ENCODE data around the gene PI4K2A. TPM values are rescaled to one million over a fixed set of nuclear protein-coding genes. Genes with fewer than 3 reads are reported as not detected.
"Not testable (repeated sequence)": the region's sequence is repeated elsewhere in the genome, so short reads cannot be mapped to it uniquely, and the experiment has no call there.

The PI4K2A gene
- total RNA-seq, 1 donor from 2014 or later, result 8.7 TPM

- no peak for DNase-seq
Measured at GRCh38 chr10:97675222-97675621, 34.8 kb downstream of the PI4K2A start.

GRCh38 chr10:97676770-97677581 is 36.5 kb downstream of the PI4K2A start:
- DNase-seq, result no peak

DNA sequence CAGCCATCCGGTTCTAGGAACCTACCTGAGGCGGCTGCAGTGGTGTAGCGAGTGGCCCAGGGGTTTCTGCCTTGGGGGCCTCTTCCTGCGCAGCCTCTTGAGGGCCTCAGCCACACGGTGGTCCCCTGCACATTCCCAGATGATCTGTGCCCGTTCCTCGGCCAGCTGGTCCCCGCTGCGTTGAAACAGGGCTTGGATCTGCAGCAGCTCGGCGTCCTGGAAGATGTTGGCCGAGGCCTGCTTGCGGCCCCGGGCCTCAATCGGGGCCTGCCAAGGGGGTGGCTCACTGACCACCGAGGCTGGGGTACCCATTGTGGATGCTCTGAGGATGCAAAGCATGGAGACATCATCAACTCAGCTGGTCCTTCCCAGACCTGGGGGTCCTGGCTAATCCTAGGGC is 39.1 kb downstream of the PI4K2A start:
- DNase-seq, result no peak

- DNase-seq, result no peak
Measured at GRCh38 chr10:97682042-97682441, 41.6 kb downstream of the PI4K2A start.

- no peak for DNase-seq
Measured at GRCh38 chr10:97683556-97684367, 43.3 kb downstream of the PI4K2A start.

- DNase-seq, result not testable (repeated sequence)
Measured at GRCh38 chr10:97684368-97684713, 43.9 kb downstream of the PI4K2A start.

DNA sequence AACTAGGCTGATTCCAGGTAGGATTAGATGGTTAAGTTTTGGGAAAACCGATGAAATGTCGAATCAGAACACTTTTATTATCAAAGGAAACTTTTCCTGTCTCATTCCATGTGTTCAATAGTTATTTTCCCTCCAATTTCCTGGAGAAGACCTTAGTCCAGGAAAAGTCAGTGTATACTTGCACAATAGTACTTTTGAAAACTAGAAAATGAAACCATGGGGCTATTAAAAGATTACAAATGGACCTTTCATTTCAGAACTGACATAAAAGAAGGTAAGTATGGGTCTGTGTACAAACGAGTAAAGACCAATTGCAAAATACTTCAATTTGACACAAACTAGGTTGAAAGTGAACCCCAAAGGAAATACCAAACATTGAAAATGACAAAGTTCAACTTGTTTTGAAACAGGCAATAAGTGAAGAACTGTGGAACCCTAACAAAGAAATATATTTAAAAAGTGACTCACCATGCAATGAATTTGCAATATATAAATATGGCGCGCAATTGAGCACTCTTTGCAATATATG is 44.5 kb downstream of the PI4K2A start:
- no peak for DNase-seq

DNA sequence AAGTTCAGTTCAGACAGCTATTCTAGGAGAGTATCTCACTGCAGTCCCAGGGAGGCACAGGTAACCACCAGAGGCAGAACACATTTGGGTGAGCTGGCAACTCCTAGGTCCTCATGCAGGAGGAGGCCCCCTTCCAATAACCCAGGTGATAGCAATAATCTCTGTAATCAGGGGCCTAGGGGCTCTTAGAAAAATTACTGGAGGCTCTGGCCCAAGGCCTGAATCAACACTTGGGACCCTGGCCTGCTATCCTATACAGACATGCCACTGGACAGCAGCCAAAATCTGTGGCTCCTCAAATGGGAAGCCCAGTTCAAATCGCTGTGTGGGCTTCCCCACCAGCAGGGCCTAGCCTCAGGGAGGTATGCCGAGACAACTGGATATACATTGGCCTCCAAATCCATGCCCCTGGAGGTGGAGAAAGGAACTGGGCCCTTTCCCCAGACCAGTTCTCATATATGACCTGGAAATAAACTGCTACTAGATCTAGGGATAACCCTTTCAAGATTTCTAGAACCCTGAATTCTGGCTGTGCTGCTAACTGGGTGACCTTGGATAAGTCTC is 45.0 kb downstream of the PI4K2A start:
- no peak for DNase-seq

DNA sequence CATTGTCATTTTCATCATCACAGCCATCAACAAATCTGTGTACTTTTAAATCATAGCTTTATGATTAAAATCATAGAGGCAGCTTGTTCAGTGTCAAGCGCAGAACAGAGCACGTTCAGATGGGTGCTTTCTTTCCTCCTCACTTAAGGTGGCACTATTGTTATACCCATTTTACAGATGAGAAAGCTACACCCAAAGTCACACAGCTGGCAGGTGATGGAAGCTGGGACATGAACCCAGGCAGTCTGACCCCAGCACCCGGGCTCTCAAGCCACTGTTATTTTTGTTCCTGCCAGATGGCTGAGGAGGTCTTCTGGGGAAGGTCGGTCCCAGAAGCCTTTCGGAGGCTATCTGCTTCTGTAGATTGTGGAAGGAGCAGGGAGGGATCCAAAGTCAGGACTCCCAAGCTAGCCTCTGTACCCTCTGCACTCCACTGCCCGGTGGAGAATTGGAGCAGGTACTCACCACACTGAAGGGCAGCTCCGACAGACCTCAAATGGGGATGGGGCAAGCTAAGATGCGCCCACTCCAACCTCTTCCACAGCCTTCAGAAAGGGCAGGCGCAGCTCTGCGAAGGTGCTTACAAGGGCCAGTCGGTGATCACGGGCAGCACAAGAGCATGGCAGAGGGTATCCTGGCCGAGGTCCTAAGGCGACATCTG is 46.0 kb downstream of the PI4K2A start:
- no peak for DNase-seq

DNA sequence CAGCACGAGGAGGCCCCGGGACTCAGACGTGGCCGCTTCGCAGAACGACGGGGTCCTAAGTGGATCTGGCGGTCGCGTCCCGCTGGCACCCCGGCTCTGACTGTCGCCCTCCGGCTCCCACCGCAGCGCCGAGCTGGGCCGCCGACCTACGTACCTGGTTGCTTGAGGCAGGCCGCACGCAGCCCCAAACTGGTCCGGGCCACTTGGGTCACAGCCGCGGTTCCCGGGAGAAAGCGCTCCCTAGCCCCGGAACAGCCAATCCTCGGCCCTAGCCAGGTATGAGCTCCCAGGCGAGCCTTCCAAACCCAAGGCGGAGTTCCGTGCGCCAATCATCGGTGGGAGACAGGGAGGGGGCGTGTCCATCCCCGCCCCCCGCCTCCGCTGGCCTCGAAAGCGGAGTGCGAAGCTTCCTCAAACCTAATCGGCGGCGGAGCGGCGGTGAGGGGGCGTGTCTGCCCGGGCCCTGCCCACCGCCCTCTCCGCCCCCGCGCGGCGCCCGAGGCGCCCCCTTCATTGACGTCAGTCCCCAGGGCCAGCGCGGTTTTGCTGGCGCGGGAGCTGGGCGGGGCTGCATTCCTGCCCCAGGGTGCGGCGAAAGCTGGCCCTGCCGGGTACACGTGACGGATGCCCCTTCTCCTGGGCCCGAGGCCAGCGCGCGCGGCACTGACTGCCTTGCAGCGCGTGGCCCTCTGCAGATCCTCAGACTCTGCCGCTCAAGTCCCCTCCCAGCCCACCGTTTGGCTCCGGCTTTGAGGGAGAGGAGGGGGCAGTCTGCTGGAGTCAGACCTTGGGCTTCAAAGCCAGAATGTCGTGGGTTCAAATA is 46.7 kb downstream of the PI4K2A start, which contains the start of gene AVPI1:
TSS of gene AVPI1 (minus strand) at position 280 of the 823 bp plus-strand sequence. CDS start 7,336 bp downstream, outside the sequence.
- peak; percentile 94 for DNase-seq

DNA sequence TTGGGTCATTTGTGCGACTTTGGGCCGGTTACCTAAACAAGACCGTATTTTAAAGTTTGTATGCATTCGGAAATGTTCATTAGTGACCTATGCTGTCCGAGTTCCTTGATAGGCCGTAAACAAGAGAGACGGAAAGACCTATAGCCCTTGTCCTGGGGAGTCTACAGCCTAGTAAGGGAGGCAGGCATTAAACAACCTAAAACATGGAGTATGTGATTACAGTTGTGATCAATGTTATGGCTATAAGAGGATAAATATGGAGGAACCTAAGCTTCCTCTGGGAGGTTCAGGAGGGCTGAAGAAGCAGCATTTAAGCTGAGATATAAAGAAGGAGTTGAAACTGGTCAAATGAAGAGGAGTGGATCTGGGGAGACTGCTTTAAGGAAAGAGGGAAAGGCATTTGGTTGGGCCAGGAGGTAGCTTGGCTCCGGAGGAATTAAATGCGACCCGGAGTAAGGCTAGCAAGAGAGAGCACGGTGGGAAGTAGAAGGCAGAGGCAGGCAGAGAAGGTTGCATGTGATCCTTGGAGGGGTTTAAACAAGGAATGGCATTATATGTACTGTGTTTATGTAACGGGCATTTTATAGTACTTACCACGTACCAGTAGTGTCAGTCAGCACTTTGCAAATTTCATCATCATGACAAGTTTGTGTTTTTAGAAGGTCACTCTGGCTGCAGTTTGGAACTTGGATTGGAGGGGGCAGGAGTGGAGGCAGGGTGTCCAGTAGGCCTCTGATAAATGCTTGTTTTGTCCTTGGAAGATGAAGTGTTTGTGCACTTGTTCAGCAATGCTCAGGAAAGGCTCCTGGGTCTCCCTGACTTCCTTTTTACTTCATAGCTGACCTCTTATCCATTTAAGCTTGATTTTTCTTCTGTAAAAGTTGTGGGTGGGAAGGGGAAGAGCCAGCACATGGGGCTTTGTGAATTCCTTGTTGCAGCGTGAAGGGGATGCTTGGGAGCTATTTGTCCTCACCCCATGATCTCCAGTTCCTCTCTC is 47.6 kb downstream of the PI4K2A start:
- DNase-seq, result no peak

- DNase-seq, result no peak
Measured at GRCh38 chr10:97689559-97690020, 49.1 kb downstream of the PI4K2A start.

DNA sequence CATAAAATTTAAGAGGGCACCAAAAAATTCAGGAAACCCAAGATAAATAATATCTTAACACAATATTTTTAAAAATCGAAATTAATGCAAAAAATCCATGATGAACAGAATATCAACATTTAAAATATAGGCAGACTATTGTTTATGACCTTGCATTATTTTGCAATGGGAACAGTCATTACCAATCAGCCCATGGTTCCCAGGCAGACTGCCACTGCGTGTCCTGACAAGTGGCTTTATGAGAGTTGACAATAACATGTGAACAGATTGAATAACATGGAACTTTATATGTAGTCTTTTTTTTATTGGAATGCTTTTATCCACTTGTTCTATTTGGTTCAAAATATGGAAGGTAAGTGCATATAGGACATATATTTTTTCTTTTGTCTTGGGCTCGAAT is 49.7 kb downstream of the PI4K2A start:
- DNase-seq, result no peak

DNA sequence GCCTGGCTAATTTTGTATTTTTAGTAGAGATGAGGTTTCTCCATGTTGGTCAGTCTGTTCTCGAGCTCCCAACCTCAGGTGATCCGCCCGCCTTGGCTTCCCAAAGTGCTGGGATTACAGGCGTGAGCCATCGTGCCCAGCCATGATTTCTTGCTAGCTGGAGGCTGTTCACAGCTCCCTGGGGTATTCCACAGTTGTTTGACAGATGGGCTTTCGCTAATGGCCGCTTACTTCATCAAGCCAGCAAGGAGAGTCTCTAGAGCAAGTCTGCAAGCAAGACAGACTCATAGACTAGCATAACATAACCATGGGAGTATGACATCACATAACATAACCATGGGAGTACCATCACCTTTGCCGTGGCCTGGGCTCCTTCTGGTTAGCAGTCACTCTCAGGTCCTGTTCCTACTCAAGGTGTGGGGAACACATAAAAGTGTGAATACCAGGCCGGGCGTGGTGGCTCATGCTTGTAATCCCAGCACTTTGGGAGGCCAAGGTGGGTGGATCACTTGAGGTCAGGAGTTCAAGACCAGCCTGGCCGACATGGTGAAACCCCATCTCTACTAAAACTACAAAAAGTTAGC is 57.7 kb downstream of the PI4K2A start:
- not testable (repeated sequence) for DNase-seq

DNA sequence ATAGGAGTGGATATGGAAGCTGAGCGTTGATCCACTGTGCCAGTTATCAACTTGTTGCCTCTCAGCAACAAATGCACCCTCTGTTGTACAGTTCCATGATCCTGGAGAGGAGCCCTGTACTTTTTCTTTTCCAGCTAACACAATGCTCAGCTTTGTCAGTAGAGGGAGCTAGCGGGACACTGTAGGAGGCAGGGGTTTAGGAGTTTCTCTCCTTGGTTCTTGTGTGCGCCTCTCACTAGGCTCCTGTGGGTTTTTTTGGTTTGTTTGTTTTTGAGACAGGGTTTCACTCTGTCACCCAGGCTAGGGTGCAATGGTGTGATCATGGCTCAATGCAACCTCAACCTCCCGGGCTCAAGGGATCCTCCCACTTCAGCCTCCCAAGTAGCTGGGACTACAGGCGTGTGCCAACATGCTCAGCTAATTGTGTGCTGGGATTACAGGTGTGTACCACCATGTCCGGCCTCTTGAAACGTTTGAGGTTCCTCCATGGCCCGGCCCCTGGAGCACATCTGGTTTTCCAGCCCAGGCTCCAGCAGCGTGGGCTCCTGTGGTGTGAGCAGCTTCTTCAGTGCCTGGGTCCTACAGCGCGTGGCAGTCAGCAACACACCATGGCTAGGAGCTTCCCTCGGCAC is 61.1 kb downstream of the PI4K2A start:
- peak; percentile 47 for DNase-seq

- DNase-seq, result no peak
Measured at GRCh38 chr10:97703398-97704067, 63.1 kb downstream of the PI4K2A start.

DNA sequence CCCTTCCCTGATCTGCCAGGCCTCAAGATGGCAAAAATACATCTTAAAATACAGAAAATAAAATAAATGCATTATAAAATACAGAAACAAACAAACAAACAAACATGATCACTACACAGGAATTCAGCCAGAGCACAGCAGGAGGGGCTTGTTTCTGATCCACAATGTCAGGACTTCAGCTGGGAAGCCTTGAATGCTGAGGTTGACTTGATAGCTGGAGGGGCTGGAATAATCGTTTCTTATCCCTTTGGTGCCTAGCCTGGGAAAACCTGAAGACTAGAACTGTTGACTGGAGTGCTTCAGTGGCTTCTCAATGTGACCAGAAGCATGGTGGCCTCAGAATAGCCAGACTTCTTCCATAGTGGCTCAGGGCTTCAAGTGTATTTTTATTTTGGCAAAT is 63.9 kb downstream of the PI4K2A start:
- no peak for DNase-seq

- no peak for DNase-seq
Measured at GRCh38 chr10:97705006-97705670, 64.7 kb downstream of the PI4K2A start.

Data from occipital lobe (tissue), 2 donors.